Peyer's patch (tissue), 4 donors: Measurements from ENCODE around the gene PRKRIP1.

Experiments used
- CTCF ChIP-seq, 6 experiments: fragments of 450-650 bp in 4 of 6; fragments of 200-600 bp in 2 of 6; sonication (generic) in 1 of 6; IDR thresholded peaks; one replicate each; pipeline ENCODE4 v1.5.1; 2017 to 2019; ENCODE audit warnings: antibody characterized with exemption in 6 of 6, mild to moderate bottlenecking in 3 of 6, moderate library complexity in 1 of 6
- POLR2A ChIP-seq, 2 donors: fragments of 450-650 bp; IDR thresholded peaks; one replicate each; pipeline ENCODE4 v1.5.1; 2017; ENCODE audit warnings: antibody characterized with exemption in 2 of 2, mild to moderate bottlenecking in 2 of 2, moderate library complexity in 2 of 2

GRCh38 chr7:102460467-102460866 is 64.3 kb downstream of the PRKRIP1 start:
- TF ChIP-seq CTCF (IDR thresholded peaks at IDR 0.05) (no peak), POLR2A (IDR thresholded peaks at IDR 0.05) (no peak)
